GM18868 (cell line): ENCODE measurements around the gene PTPRD.

Source experiments
- ATAC-seq: cut with Tn5 transposase; IDR thresholded peaks from one replicate; pipeline ENCODE4 v1.9.1; 2021; ENCODE audit warnings: mild to moderate bottlenecking, moderate library complexity; ENCODE audit not compliant: unreplicated experiment

Gene PTPRD

GRCh38 chr9:8637626-8638025 is 1975.2 kb downstream of the PTPRD start:
- ATAC-seq = no peak

GRCh38 chr9:8633784-8634183 is 1979.0 kb downstream of the PTPRD start:
- ATAC-seq = no peak

DNA sequence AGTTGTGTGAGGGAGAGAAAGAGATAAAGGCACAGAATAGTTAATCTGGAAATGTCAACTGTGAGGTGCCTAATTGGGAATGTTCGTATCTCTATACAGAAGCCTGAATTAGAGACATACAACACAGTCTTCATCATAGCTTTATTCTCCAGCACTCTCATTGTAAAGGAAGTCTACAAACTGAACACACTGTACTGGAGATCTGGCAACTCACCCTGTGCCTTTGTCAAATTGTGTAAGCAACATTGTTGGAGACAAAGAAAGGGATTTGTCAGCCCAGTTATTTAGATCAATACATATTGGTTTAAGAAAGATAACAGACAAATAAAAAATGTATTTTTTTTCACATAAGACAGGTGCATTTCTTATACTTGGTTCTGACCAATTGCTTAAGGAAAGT is 1980.3 kb downstream of the PTPRD start:
- ATAC-seq = no peak

DNA sequence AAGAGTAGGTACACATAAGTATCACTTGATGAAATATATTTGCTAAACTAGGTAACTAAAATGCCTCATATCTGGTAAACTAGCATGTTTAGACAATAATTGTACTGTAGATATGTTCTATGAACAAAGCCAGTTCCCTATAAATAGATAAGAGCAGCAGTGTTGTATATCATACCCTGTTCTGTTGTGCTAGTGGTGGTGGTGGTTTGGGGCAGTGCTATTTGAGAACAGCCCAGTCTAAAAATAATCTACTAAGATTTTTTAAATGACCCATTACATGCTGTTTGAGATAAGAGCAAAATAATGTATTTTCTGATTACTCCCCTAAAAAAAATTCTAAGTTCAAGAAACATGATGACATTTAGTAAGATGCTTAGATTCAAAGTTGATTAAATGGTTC is 1984.0 kb downstream of the PTPRD start:
- ATAC-seq = no peak

DNA sequence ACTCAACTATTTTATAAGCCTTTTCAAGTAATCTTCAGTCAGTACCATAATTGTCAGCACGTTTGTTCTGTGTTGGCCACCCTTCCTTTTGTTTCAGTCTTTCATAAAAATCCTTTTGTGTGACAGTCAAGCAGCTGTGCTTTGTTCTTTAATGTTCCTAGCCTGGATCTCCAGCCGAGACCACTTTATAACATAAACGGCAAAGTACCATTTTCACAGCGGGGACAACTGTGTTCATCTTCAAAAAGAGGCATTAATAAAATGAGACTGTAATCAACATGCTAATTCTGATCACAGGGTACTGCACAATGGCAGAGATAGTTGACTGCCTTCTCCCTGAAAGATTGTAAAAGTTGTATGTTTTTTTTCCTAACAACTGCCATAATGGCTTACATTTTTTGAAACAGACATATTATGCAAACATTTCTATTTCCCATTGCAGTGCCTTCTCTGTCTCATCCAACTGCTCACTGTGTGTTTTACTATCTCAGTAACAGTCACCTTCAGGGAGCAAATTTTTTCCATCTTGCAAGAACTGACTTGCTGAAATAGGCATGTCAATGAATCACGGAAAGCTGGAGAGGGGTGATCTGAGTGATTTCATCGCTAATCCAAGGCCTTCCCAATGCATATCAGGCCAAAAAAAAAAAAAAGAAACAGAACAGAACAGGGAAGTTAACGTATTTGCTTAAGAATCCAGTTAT is 1984.7 kb downstream of the PTPRD start:
- no peak for ATAC-seq

DNA sequence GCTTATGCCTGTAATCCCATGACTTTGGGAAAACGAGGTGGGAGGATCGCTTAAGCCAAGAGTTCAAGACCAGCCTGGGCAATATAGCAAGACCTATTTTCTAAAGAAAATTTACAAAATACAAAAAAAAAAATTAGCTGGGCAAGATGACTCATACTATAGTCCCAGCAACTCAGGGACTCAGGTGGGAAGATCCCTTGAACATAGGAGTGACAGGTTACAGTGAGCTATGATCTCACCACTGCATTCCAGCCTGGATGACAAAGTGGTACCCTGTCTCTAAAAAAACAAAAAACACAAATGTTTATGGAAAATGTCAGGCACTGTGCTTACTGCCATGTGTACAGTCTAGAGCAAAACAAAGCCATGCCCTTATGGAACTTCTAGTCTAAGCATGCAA is 1989.9 kb downstream of the PTPRD start:
- no peak for ATAC-seq

DNA sequence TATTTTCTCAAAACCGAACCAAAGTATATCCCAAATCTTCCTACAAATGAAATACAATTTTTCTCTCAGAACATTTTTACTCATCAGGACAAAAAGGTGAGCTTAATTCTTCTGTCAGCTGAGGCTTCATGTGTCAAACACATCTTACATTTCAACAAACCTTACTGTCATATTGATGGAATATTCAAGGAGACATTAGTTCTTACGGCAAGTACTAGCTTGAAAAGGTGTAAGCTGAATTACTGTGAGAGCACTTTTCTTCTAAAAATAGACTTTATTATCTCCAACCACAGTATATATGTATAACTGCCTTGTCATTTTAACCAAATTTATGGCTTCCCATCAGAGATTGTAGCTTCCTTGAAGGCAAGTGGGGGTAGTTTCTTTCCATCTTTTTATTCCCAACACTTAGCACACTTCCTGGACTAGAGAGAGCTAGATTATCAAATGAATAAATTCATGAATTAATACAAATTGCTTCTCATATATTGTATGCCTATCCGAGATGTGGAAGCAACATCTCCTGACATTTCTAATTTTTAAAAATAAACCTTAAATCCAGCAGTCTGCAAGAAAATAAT is 1990.5 kb downstream of the PTPRD start:
- no peak for ATAC-seq

DNA sequence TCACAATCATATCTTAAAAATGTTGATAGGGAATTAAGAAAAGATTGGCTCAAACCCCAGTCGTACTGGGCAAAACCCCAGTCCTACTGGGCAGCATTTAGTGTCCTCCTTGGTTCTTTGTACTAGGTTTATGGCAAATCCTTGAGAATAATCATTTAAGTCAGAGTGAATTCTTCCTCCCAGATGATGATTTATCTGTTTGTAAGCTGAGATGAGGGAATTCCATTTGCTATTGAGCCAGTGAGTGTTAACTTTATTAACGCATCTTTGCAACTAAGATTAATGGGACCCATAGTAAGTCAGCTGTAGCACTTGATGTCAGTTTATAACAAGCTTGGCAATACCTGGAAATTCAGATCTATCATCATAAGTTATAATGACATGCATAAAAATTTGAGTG is 1991.4 kb downstream of the PTPRD start:
- no peak for ATAC-seq

GRCh38 chr9:8616414-8616813 is 1996.4 kb downstream of the PTPRD start:
- no peak for ATAC-seq

- ATAC-seq = no peak
Measured at GRCh38 chr9:8614926-8615440, 1997.8 kb downstream of the PTPRD start.

DNA sequence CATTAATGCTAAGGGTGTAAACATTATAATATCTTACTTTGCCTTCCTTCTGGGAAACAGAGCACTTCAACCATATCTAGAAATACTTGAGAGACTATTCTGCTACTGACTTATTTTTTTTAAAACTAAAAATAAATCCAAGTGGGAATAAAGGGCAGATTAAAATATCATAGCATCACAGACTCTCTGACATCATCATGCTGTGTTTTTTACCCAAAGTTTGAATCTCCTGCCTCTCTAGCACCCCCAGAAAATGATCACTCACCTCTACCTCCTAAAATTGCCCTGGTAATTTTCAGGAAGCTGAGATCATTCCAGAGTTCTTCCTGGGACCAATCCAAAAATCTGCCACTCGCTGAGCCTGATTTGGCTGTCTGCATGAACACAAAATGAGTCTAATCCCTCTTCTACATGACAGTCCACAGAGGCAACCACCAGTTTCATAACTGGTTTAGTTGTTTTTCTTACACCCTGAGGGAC is 1999.4 kb downstream of the PTPRD start:
- no peak for ATAC-seq

GRCh38 chr9:8611153-8611552 is 2001.6 kb downstream of the PTPRD start:
- no peak for ATAC-seq

DNA sequence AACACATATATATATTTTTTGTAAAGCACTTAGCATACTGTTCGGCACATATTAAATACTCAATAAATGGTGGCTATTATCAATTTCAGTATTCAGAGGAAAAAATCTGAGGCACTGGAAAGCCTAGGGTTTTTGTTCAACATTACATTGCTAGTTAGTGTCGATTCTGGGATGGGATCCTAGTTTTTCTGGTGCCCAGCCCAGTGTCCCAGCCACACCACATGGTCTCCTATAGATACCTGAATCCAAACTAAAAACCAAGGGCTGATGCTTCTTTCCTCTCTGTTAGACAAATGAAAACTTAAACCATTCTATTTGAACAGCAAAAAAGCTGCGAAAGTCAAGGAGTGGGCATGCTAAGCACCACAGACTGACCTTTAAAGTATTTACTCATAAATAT is 2002.5 kb downstream of the PTPRD start:
- ATAC-seq = no peak

DNA sequence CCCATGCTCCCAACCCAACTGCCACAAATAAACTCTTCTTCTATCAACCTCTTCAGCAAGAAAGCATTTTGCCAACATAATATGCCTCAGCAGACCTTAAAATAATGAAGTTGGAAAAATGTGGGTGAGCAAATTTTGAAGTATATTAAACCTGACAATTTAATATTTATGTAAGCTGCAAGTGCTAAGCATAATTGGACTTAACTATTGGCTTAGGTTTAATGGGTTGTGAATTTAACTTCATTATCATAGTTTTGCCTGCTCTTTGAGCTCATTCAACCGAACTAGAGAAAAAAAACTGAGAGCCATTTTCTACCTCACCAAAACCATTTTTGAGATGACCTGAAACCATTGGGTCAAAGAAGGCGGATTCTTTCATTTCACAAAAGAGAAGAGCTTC is 2007.7 kb downstream of the PTPRD start:
- ATAC-seq = no peak

DNA sequence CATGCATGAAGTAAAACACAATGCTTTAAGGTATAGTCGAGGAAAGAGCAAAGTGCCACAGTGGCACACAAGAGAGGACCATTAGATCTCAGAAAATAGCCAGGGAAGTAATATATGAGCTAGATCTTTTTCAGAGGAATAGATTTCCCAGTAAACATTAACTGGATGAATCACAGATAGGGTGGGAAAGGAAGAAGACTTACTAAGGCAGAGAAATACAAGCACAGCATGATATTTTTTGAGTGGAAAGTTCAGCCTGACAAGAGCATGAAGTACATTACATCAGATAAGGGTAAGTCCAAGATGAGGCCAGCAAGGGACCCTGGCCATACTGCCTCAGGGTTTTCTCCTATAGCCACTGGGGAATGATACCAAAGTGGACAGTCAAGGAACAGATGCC is 2008.6 kb downstream of the PTPRD start:
- ATAC-seq = no peak

DNA sequence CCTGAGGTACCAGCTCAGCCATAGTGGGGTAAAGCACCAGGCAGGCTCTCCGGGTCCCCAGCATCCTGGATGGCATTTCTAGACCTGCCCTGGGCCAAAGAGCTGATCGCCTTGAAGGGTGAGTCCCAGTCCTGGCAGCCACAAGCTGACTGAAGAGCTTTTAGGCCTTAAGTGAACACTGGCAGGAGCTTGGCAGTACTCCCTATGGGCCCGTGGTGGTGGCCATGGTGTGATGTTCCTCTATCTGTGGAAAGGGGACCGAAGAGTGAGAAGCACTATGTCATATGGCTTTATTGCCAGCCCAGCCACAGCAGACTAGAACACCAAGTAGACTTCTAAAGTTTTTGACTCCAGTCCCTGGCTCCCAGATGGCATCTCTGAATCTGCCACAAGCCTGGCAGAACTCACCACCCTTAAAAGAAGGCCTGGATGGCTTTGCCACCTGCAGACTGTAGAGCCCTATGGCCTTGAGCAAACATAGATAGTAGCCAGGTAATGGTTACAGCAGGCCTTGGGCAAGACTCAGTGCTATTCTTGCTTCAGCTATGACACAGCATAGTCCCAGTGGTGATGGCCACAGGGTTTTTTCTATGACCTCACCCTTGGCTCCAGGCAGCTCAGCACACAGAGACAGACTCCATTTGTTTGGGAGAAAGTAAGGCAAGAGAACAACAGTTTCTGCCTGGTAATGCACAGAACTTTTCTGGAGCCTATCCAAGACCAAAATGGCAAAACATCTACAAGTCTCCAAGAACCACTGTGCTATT is 2011.7 kb downstream of the PTPRD start:
- no peak for ATAC-seq

DNA sequence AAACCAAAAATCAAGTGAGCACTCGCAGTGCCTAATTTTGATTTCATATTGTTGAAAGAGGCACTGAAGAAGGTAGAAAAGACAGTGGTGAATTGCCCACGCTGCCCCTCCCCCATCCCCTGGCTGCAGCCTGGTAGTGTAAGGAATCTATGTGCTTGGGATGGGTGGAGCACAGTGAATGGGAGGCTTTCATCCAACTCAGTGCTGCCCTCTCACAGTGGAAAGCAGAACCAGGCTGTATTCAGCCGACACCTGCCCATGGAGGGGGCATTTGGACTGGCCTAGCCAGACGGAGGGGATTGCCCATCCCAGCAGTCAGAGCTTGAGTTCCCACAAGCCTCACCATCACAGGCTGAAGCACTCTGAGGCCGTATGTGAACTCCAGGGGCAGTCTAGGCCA is 2012.9 kb downstream of the PTPRD start:
- ATAC-seq = no peak

- no peak for ATAC-seq
Measured at GRCh38 chr9:8589476-8589875, 2023.3 kb downstream of the PTPRD start.

DNA sequence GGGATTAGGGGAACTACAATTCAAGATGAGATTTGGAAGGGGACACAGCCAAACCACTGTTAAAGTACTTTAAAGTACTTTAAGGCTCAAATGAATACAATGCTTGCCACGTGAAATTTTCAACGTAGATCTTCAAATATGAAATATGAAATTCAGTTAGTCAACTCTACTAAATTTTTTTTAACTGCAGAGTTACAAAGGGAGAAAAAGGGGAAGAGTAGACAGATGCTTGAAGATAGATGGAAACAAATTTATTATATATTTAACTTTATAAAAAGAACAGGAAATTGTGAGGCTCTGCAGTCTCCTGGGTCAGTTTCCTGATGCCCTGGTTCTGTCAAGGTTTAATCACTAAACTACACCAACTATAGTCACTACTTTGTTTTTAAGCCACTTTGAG is 2027.8 kb downstream of the PTPRD start:
- ATAC-seq = no peak

DNA sequence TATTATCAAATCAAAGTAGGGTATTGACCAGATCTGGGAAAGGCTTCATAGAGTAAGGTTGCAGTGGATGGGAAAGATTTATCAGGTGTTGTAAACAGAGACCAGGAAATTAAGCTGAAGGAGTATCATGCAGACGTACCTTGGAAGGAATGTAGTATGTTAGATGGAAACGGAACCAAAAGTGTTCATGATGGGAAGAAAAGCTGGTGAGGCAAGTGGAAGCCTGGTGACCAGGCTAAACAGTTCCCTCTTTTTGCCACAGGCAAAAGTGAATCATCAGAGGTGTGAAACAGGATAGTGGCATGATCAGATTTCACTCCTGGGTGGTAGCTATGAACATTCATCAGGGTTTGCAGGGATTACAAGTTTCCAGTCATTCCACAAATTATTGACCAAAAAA is 2033.1 kb downstream of the PTPRD start:
- no peak for ATAC-seq

- ATAC-seq = no peak
Measured at GRCh38 chr9:8576741-8577140, 2036.1 kb downstream of the PTPRD start.

DNA sequence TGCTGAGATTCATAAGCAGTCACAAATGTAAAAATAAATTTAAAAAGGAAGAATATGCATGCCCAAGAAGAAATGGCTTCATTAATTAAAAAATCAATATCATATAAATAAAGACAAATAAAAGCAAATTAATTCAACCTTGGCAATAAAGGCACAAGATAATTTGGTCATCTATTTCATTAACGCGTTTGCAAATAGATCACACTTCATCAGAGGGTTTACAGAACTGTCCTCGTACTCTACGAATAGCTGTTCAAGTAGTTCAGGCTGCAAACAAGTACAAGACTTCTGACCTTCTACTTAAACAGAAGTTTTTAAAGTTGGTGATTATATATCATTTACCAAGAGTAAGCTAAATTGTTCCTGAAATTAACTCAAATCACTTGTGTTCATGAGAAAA is 2038.0 kb downstream of the PTPRD start:
- no peak for ATAC-seq
